Breast epithelium (tissue), 4 donors: Measurements from ENCODE around the gene DNAL4. TPM values are rescaled to one million over a fixed set of nuclear protein-coding genes. Genes with fewer than 3 reads are reported as not detected.

Experiments used
- DNase-seq, 2 donors: peaks; one replicate each; pipeline ENCODE4 v3.0.0-alpha.2; 2019; ENCODE audit warnings: low spot score in 2 of 2
- H3K27ac ChIP-seq, 2 donors: fragments of 200-600 bp; sonication (generic) in 1 of 2; one replicate each; pipeline ENCODE4 v1.5.1; 2016 to 2019; ENCODE audit warnings: mild to moderate bottlenecking in 1 of 2
- H3K27me3 ChIP-seq, 2 donors: fragments of 200-600 bp; sonication (generic) in 1 of 2; one replicate each; pipeline versions ENCODE4 v1.5.1 to v1.6.0; 2017 to 2019; ENCODE audit warnings: control low read depth in 1 of 2, mild to moderate bottlenecking in 1 of 2
- H3K36me3 ChIP-seq: fragments of 200-600 bp; one replicate; pipeline ENCODE4 v1.5.1; 2019
- H3K4me1 ChIP-seq, 2 donors: fragments of 200-600 bp; sonication (generic); one replicate each; pipeline ENCODE4 v1.5.1; 2016 to 2019; ENCODE audit warnings: control low read depth in 1 of 2
- H3K4me3 ChIP-seq, 3 donors: fragments of 200-600 bp; sonication (generic); 1 replicate in 2 of 3; 2 replicates in 1 of 3; pipeline ENCODE4 v1.5.1; 2016 to 2019; ENCODE audit warnings: mild to moderate bottlenecking in 3 of 3, moderate library complexity in 2 of 3
- H3K9me3 ChIP-seq, 2 donors: fragments of 200-600 bp; sonication (generic) in 1 of 2; one replicate each; pipeline ENCODE4 v1.5.1; 2016 to 2019; ENCODE audit warnings: control low read depth in 1 of 2
- CTCF ChIP-seq, 3 donors: fragments of 450-650 bp; IDR thresholded peaks; one replicate each; pipeline ENCODE4 v1.5.1; 2016 to 2017; ENCODE audit warnings: antibody characterized with exemption in 3 of 3, mild to moderate bottlenecking in 3 of 3, moderate library complexity in 3 of 3
- POLR2A ChIP-seq: fragments of 450-650 bp; IDR thresholded peaks from one replicate; pipeline ENCODE4 v1.6.1; 2016; ENCODE audit warnings: antibody characterized with exemption, mild to moderate bottlenecking, moderate library complexity
- POLR2AphosphoS5 ChIP-seq, 3 donors: sonication (generic); formaldehyde crosslinking; IDR thresholded peaks; one replicate each; pipeline ENCODE4 v1.6.1; 2017; ENCODE audit warnings: antibody characterized with exemption in 3 of 3
- intact Hi-C: fragments of 100-400 bp; cut with DNase I; formaldehyde crosslinking; loops from one replicate; pipeline ENCODE4 v1.15.1; 2023; ENCODE audit warnings: low total_unique reads
- total RNA-seq, 3 donors: library from RNA; depleted of rRNA; stranded (reverse); fragments of >200 nt; gene quantifications; one replicate each; pipeline ENCODE4 v1.1.0, GENCODE V29; 2016

DNAL4 gene
- total RNA-seq, 3 donors from 2014 or later: 17.8 to 31.2 (median 21.3) TPM

DNA sequence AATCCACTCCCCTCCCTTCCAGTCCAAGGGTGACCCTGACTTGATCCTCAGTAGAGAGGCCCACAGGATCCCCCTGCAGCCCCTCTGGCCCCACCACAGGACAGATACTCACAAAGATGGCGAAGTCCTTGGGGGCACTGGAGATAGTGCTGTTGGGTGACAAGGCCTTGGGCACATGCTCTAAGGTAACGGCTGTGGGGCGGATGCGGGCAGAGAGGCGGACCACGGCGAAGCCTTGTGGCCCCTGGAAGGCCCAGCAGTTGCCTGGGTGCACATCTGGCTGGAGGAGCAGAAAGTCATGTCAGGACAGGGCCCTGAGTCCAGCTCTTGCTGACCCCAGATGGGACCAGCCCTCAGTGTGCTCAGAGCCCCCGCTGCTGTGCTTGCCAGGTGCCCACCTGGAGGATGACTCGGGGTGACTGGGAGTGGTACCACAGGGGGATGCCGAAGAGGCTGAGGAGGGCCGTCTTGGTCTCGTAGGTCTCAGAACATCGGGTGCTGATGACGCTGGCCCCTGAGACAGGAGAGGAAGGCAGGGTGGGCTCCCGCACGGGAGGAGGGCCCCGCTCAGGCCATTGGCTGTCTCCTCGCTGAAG, 55.4 kb downstream of the DNAL4 start:
- H3K4me3 ChIP-seq: no peak overlapping the region
- intact Hi-C loops: no loop called here
- no peak for DNase-seq
- H3K36me3 ChIP-seq: peaks cover 39% of the 10 kb centered on the region
- no peaks in the 10 kb centered on the region for H3K27me3 ChIP-seq
- peaks cover 0 to 1% of the 10 kb centered on the region in 2 donors for H3K4me1 ChIP-seq
- no peak for TF ChIP-seq POLR2A
- TF ChIP-seq POLR2AphosphoS5 (IDR thresholded peaks at IDR 0.05): no peak
- TF ChIP-seq CTCF (IDR thresholded peaks at IDR 0.05): no peak
- peak overlapping the region in 1 of 2 donors; percentile 5 for H3K27ac ChIP-seq
- no peaks in the 10 kb centered on the region for H3K9me3 ChIP-seq

GRCh38 chr22:38737302-38738060, 56.5 kb downstream of the DNAL4 start:
- intact Hi-C loops: no loop called here
- Histone ChIP-seq H3K36me3 (peaks cover 34% of the 10 kb centered on the region), H3K4me3 (no peak overlapping the region), H3K4me1 (peaks cover 5 to 10% of the 10 kb centered on the region in 2 donors), H3K27ac (peak overlapping the region in 1 of 2 donors; percentile 33), H3K9me3 (no peaks in the 10 kb centered on the region), H3K27me3 (no peaks in the 10 kb centered on the region)
- DNase-seq: no peak
- TF ChIP-seq CTCF (IDR thresholded peaks at IDR 0.05) (no peak), POLR2AphosphoS5 (IDR thresholded peaks at IDR 0.05) (no peak)

GRCh38 chr22:38736257-38736570, 57.7 kb downstream of the DNAL4 start:
- intact Hi-C loops: no loop called here
- peaks cover 12 to 20% of the 10 kb centered on the region in 2 donors for H3K4me1 ChIP-seq
- no peak overlapping the region for H3K4me3 ChIP-seq
- peak overlapping the region in 1 of 2 donors; percentile 81 for H3K27ac ChIP-seq
- TF ChIP-seq POLR2A: no peak
- no peak for TF ChIP-seq POLR2AphosphoS5 (IDR thresholded peaks at IDR 0.05)
- no peak for TF ChIP-seq CTCF (IDR thresholded peaks at IDR 0.05)
- no peak for DNase-seq
- peaks cover 29% of the 10 kb centered on the region for H3K36me3 ChIP-seq
- no peaks in the 10 kb centered on the region for H3K9me3 ChIP-seq
- no peaks in the 10 kb centered on the region for H3K27me3 ChIP-seq

- Histone ChIP-seq H3K4me3 (no peak overlapping the region), H3K4me1 (peaks cover 12 to 20% of the 10 kb centered on the region in 2 donors), H3K36me3 (peaks cover 23% of the 10 kb centered on the region), H3K9me3 (no peaks in the 10 kb centered on the region), H3K27ac (peak overlapping the region; percentile 52 to 81), H3K27me3 (no peaks in the 10 kb centered on the region)
- intact Hi-C loops: no loop called here
- DNase-seq: no peak
- TF ChIP-seq CTCF (IDR thresholded peaks at IDR 0.05): no peak
- no peak for TF ChIP-seq POLR2A
- no peak for TF ChIP-seq POLR2AphosphoS5 (IDR thresholded peaks at IDR 0.05)
Observed at GRCh38 chr22:38735465-38736256, 58.3 kb downstream of the DNAL4 start.

DNA sequence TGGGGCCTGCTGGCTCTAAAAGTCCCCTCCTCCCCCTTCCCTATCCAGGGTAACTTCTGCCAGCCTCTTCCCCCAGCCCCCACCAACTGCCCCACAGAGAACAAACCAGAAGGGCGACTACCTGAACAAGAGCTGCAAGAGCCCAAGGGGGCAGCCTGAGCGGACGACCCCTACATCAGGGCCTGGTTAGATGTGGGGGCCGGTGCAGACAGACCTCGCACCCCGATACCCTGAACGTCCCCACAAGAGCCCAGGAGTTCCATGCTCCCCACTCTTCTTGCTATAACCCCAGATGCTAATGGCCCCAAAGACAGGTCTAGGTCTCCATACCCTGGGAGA, 58.8 kb downstream of the DNAL4 start:
- Histone ChIP-seq H3K4me3 (no peak overlapping the region), H3K9me3 (no peaks in the 10 kb centered on the region), H3K4me1 (peaks cover 12 to 20% of the 10 kb centered on the region in 2 donors), H3K27me3 (no peaks in the 10 kb centered on the region), H3K27ac (peak overlapping the region; percentile 52 to 81), H3K36me3 (peaks cover 23% of the 10 kb centered on the region)
- intact Hi-C loops: no loop called here
- no peak for DNase-seq
- TF ChIP-seq POLR2AphosphoS5 (IDR thresholded peaks at IDR 0.05): no peak
- TF ChIP-seq POLR2A: no peak
- no peak for TF ChIP-seq CTCF (IDR thresholded peaks at IDR 0.05)
